KMS-11 (cell line): Measurements from ENCODE around the gene RAB7A.

Experiments used
- H2AFZ ChIP-seq: fragments of 200-600 bp; sonication (generic); 2 replicates; pipeline ENCODE4 v1.6.1; 2016; ENCODE audit warnings: antibody characterized with exemption, mixed run types, low read depth
- H3K27ac ChIP-seq: fragments of 200-600 bp; sonication (generic); 2 replicates; pipeline ENCODE4 v1.6.1; 2016; ENCODE audit warnings: mild to moderate bottlenecking, mixed run types
- H3K27me3 ChIP-seq: fragments of 200-600 bp; sonication (generic); 2 replicates; pipeline ENCODE4 v1.6.1; 2017; ENCODE audit warnings: mild to moderate bottlenecking, low read depth, mixed run types, moderate library complexity; ENCODE audit not compliant: insufficient read depth
- H3K36me3 ChIP-seq: fragments of 200-600 bp; sonication (generic); 2 replicates; pipeline ENCODE4 v1.6.1; 2017; ENCODE audit warnings: mild to moderate bottlenecking, mixed run types; ENCODE audit not compliant: insufficient read depth
- H3K4me1 ChIP-seq: fragments of 200-600 bp; sonication (generic); 2 replicates; pipeline ENCODE4 v1.6.1; 2016; ENCODE audit warnings: mild to moderate bottlenecking, low read depth, mixed run types; ENCODE audit not compliant: poor library complexity, severe bottlenecking
- H3K4me2 ChIP-seq: fragments of 200-600 bp; sonication (generic); 2 replicates; pipeline ENCODE4 v1.7.0; 2016; ENCODE audit warnings: mild to moderate bottlenecking, mixed run types
- H3K4me3 ChIP-seq: fragments of 200-600 bp; sonication (generic); IDR thresholded peaks from 2 replicates; pipeline ENCODE4 v1.6.1; 2017; ENCODE audit warnings: low read depth, low read length, mixed read lengths; ENCODE audit not compliant: insufficient read depth
- H3K79me2 ChIP-seq: fragments of 200-600 bp; sonication (generic); 2 replicates; pipeline ENCODE4 v1.6.1; 2016; ENCODE audit warnings: low read depth, mixed run types; ENCODE audit not compliant: insufficient read depth
- H3K9ac ChIP-seq: fragments of 200-600 bp; sonication (generic); 2 replicates; pipeline ENCODE4 v1.6.1; 2016; ENCODE audit warnings: mild to moderate bottlenecking, mixed run types
- H4K20me1 ChIP-seq: fragments of 200-600 bp; sonication (generic); 2 replicates; pipeline ENCODE4 v1.6.1; 2016; ENCODE audit warnings: mild to moderate bottlenecking, mixed run types; ENCODE audit not compliant: insufficient read depth
- CTCF ChIP-seq: fragments of 200-600 bp; sonication (generic); conservative IDR thresholded peaks from 2 replicates; pipeline ENCODE4 v1.6.1; 2017; ENCODE audit warnings: low read depth, mild to moderate bottlenecking, antibody characterized with exemption, low read length, moderate library complexity, mixed read lengths

Gene RAB7A

DNA sequence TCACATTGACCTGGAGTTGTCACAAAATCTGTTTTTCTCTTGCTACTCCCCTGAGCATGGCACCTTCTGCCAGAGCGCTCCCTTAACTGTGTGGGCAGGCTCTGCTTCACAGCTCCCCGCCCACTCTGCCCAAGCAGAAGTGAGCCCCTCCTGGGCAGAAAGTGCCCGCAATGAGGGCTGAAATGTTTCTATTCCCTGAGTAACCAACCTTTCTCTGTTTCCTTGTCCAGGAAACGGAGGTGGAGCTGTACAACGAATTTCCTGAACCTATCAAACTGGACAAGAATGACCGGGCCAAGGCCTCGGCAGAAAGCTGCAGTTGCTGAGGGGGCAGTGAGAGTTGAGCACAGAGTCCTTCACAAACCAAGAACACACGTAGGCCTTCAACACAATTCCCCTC, 87.1 kb downstream of the RAB7A start:
- Histone ChIP-seq H4K20me1 (no peaks in the 10 kb centered on the region), H3K27ac (no peak overlapping the region), H3K4me3 (no peak overlapping the region), H3K9ac (no peak overlapping the region), H3K79me2 (no peaks in the 10 kb centered on the region), H3K27me3 (no peaks in the 10 kb centered on the region), H3K4me1 (no peaks in the 10 kb centered on the region), H3K4me2 (no peak overlapping the region), H3K36me3 (no peaks in the 10 kb centered on the region; the same call in 1 of the 2 replicates), H2AFZ (no peak overlapping the region)
- TF ChIP-seq CTCF = no peak

GRCh38 chr3:128814060-128814459, 88.1 kb downstream of the RAB7A start:
- Histone ChIP-seq H3K9ac (no peak overlapping the region), H3K27ac (no peak overlapping the region), H4K20me1 (no peaks in the 10 kb centered on the region), H2AFZ (no peak overlapping the region), H3K4me3 (no peak overlapping the region), H3K4me2 (no peak overlapping the region), H3K79me2 (no peaks in the 10 kb centered on the region), H3K4me1 (no peaks in the 10 kb centered on the region), H3K27me3 (no peaks in the 10 kb centered on the region), H3K36me3 (no peaks in the 10 kb centered on the region; the same call in 1 of the 2 replicates)
- TF ChIP-seq CTCF = no peak

DNA sequence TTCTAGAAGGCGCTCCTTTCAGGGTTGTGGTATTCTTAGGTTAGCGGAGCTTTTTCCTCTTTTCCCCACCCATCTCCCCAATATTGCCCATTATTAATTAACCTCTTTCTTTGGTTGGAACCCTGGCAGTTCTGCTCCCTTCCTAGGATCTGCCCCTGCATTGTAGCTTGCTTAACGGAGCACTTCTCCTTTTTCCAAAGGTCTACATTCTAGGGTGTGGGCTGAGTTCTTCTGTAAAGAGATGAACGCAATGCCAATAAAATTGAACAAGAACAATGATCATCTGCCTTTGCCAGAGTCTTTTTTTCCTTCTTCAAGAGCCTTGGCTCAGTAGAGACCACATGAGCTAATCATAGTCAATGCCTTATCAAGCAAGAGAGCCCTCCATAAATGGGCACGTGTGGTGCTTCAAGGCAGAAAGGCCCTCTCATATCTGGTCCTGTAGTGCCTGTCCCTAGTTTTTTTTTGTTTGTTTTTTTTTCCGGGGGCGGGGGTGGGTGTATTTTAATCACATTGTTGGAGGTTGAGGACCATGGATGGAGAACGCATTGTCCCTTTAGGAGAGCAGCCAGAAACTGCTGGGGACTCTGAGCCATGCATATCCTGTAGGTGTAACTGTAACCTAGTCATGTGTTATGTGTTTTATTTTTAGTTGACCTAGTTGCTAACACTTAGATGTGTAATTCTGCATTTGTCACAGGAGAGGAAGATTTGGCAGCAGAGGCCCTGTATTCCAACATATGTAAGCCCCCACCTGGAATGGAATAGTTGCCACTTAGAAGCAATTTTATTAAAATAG, 88.7 kb downstream of the RAB7A start:
- Histone ChIP-seq H3K4me3 (no peak overlapping the region), H2AFZ (no peak overlapping the region), H4K20me1 (no peaks in the 10 kb centered on the region), H3K27me3 (no peaks in the 10 kb centered on the region), H3K4me2 (no peak overlapping the region), H3K79me2 (no peaks in the 10 kb centered on the region), H3K27ac (no peak overlapping the region), H3K9ac (no peak overlapping the region), H3K36me3 (no peaks in the 10 kb centered on the region; the same call in 1 of the 2 replicates), H3K4me1 (no peaks in the 10 kb centered on the region)
- no peak for TF ChIP-seq CTCF

GRCh38 chr3:128815318-128816064, 89.5 kb downstream of the RAB7A start:
- Histone ChIP-seq H3K27ac (no peak overlapping the region), H3K4me1 (no peaks in the 10 kb centered on the region), H3K9ac (no peak overlapping the region), H3K4me2 (no peak overlapping the region), H3K4me3 (no peak overlapping the region), H3K79me2 (no peaks in the 10 kb centered on the region), H3K36me3 (no peaks in the 10 kb centered on the region; the same call in 1 of the 2 replicates), H4K20me1 (no peaks in the 10 kb centered on the region), H2AFZ (no peak overlapping the region), H3K27me3 (no peaks in the 10 kb centered on the region)
- no peak for TF ChIP-seq CTCF
